Upper lobe of right lung (tissue), 1 donor: ENCODE measurements around the gene IRF3. TPM values are rescaled to one million over a fixed set of nuclear protein-coding genes. Genes with fewer than 3 reads are reported as not detected.

Experiments used
- ATAC-seq: fragments of 200-7000 bp; cut with Tn5 transposase; one replicate; pipeline ENCODE4 v1.9.1; 2020; ENCODE audit warnings: mild to moderate bottlenecking, moderate library complexity
- DNase-seq: peaks from one replicate; pipeline ENCODE4 v3.0.0-alpha.2; 2020
- H3K27ac ChIP-seq: fragments of 200-600 bp; one replicate; pipeline ENCODE4 v1.8.0; 2022
- H3K27me3 ChIP-seq: fragments of 200-600 bp; one replicate; pipeline ENCODE4 v1.8.0; 2022; ENCODE audit warnings: mild to moderate bottlenecking
- H3K36me3 ChIP-seq: fragments of 200-600 bp; one replicate; pipeline ENCODE4 v1.8.0; 2022
- H3K4me1 ChIP-seq: fragments of 200-600 bp; one replicate; pipeline ENCODE4 v1.8.0; 2022
- H3K4me3 ChIP-seq: fragments of 200-600 bp; one replicate; pipeline ENCODE4 v1.8.0; 2022; ENCODE audit warnings: mild to moderate bottlenecking
- H3K9me3 ChIP-seq: fragments of 200-600 bp; one replicate; pipeline ENCODE4 v1.8.0; 2022
- CTCF ChIP-seq: fragments of 200-600 bp; IDR thresholded peaks from one replicate; pipeline ENCODE4 v1.8.0; 2022; ENCODE audit warnings: antibody characterized with exemption
- intact Hi-C: fragments of 100-400 bp; cut with DNase I; formaldehyde crosslinking; loops from one replicate; pipeline ENCODE4 v1.11.0; 2022
- total RNA-seq: library from RNA; stranded (reverse); fragmentation: NEBNext Ultra II Directional; extraction: Animal tissue kit (Norgen Biotek cat#: 25700); gene quantifications from one replicate; pipeline ENCODE4 v1.2.1, GENCODE V29; 2021
- donor health status: DM: no; HTN: yes; CAD: no; lungs with severe emphysema.

Gene IRF3
- total RNA-seq, 1 donor from 2014 or later = 86.4 TPM

- DNase-seq = no peak
- TF ChIP-seq CTCF = no peak
- no peaks in the 10 kb centered on the region for H3K36me3 ChIP-seq
- H3K27ac ChIP-seq = no peak overlapping the region
- H3K9me3 ChIP-seq = no peaks in the 10 kb centered on the region
- no peak for ATAC-seq
- H3K4me1 ChIP-seq = peaks cover 6% of the 10 kb centered on the region
- intact Hi-C loops = no loop called here
- H3K27me3 ChIP-seq = no peaks in the 10 kb centered on the region
- H3K4me3 ChIP-seq = no peak overlapping the region
Measured at GRCh38 chr19:49696115-49696514, 30.5 kb upstream of the IRF3 start.

GRCh38 chr19:49692147-49692506 is 26.5 kb upstream of the IRF3 start:
- peaks cover 23% of the 10 kb centered on the region for H3K4me1 ChIP-seq
- DNase-seq (no peak), ATAC-seq (no peak)
- H3K27ac ChIP-seq = no peak overlapping the region
- no peaks in the 10 kb centered on the region for H3K9me3 ChIP-seq
- TF ChIP-seq CTCF = no peak
- intact Hi-C loops = no loop called here
- peaks cover 7% of the 10 kb centered on the region for H3K27me3 ChIP-seq
- H3K36me3 ChIP-seq = no peaks in the 10 kb centered on the region
- no peak overlapping the region for H3K4me3 ChIP-seq

- intact Hi-C loops = no loop called here
- no peak for TF ChIP-seq CTCF
- ATAC-seq (peak; percentile 12), DNase-seq (no peak)
- Histone ChIP-seq H3K27me3 (peaks cover 7% of the 10 kb centered on the region), H3K9me3 (no peaks in the 10 kb centered on the region), H3K4me3 (peak overlapping the region; percentile 59), H3K36me3 (no peaks in the 10 kb centered on the region), H3K4me1 (peaks cover 23% of the 10 kb centered on the region), H3K27ac (no peak overlapping the region)
Measured at GRCh38 chr19:49691243-49692146, 25.8 kb upstream of the IRF3 start.

GRCh38 chr19:49690656-49691242 is 25.1 kb upstream of the IRF3 start, which contains the start of gene CPT1C:
Gene CPT1C, plus strand, starts transcription at chr19:49691116. Its CDS starts 1,137 bp downstream, at chr19:49692253.
- TF ChIP-seq CTCF = no peak
- Histone ChIP-seq H3K36me3 (peaks cover 7% of the 10 kb centered on the region), H3K27me3 (peaks cover 7% of the 10 kb centered on the region), H3K27ac (peak within 1 kb of the TSS; percentile 65), H3K4me1 (peaks cover 23% of the 10 kb centered on the region), H3K4me3 (peak within 1 kb of the TSS; percentile 59), H3K9me3 (no peaks in the 10 kb centered on the region)
- intact Hi-C loops = no loop called here
- DNase-seq (peak; percentile 85), ATAC-seq (peak; percentile 73)

- ATAC-seq = peak; percentile 2
- intact Hi-C loops = no loop called here
- no peaks in the 10 kb centered on the region for H3K9me3 ChIP-seq
- H3K4me1 ChIP-seq = peaks cover 23% of the 10 kb centered on the region
- no peak for TF ChIP-seq CTCF
- peaks cover 13% of the 10 kb centered on the region for H3K36me3 ChIP-seq
- peak overlapping the region; percentile 59 for H3K4me3 ChIP-seq
- no peak for DNase-seq
- peaks cover 7% of the 10 kb centered on the region for H3K27me3 ChIP-seq
- H3K27ac ChIP-seq = peak overlapping the region; percentile 65
Measured at GRCh38 chr19:49690079-49690655, 24.5 kb upstream of the IRF3 start.
